ENCODE measurements around the gene WNT8A. TPM values are rescaled to one million over a fixed set of nuclear protein-coding genes. Genes with fewer than 3 reads are reported as not detected.

Gene WNT8A
- total RNA-seq, 3 donors from 2014 or later = not detected

GRCh38 chr5:138105709-138106108 is 21.9 kb downstream of the WNT8A start:
- TF ChIP-seq, protein P1, sequence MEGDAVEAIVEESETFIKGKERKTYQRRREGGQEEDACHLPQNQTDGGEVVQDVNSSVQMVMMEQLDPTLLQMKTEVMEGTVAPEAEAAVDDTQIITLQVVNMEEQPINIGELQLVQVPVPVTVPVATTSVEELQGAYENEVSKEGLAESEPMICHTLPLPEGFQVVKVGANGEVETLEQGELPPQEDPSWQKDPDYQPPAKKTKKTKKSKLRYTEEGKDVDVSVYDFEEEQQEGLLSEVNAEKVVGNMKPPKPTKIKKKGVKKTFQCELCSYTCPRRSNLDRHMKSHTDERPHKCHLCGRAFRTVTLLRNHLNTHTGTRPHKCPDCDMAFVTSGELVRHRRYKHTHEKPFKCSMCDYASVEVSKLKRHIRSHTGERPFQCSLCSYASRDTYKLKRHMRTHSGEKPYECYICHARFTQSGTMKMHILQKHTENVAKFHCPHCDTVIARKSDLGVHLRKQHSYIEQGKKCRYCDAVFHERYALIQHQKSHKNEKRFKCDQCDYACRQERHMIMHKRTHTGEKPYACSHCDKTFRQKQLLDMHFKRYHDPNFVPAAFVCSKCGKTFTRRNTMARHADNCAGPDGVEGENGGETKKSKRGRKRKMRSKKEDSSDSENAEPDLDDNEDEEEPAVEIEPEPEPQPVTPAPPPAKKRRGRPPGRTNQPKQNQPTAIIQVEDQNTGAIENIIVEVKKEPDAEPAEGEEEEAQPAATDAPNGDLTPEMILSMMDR (IDR thresholded peaks at IDR 0.05) = no peak
- Histone ChIP-seq H3K9me3 (no peaks in the 10 kb centered on the region), H3K4me3 (no peak overlapping the region), H3K36me3 (ENCODE audit: low read depth) (no peaks in the 10 kb centered on the region), H3K4me1 (ENCODE audit: low read depth) (no peaks in the 10 kb centered on the region)
- no peak for DNase-seq
- no peak for ATAC-seq
- intact Hi-C loops (cut with DNase I, micrococcal nuclease) = no loop called here

- H3K4me1 ChIP-seq (ENCODE audit: low read depth) = no peaks in the 10 kb centered on the region
- H3K36me3 ChIP-seq (ENCODE audit: low read depth) = no peaks in the 10 kb centered on the region
- intact Hi-C loops (cut with DNase I, micrococcal nuclease) = no loop called here
- TF ChIP-seq, protein P1 (IDR thresholded peaks at IDR 0.05) = no peak
- H3K9me3 ChIP-seq = no peaks in the 10 kb centered on the region
- H3K4me3 ChIP-seq = no peak overlapping the region
- ATAC-seq (no peak), DNase-seq (no peak)
Measured at GRCh38 chr5:138107213-138107612, 23.4 kb downstream of the WNT8A start.

DNA sequence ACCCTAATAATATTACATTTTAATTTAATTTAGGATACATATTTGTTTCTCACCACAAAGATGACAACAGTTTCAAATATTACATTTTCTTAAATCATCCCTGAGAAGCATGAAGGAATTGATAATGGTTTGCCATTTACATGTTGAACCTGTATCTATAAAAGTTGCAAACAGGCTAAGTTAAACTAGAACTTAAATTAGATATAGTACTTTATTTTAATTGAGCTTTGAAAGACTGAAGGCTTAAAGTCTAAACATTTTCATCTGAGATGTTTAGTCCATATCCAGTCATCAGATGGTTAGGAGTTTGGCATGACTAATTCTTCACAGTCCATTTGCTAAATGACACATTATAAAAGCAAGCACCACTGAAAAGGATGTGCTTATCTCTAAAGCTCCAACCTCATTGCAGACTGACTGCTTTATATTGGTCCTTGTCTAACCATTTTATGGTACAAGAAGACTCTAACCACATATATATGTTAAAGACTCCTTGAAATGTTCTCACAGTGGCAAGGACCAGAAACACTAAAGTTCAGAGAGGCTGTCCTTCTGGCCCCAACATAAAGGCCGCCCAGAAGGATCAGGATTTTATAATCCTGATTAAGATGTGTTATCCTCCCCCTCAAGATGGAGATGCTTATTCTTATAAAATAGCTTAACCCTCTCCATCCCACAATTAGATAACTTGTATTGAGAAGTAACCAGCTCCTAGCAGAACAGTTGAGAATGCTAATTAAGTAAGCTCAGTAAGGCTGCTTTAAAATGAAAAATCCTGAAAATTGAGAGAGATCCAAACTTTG is 25.8 kb downstream of the WNT8A start:
- DNase-seq (no peak), ATAC-seq (no peak)
- H3K4me3 ChIP-seq = no peak overlapping the region
- intact Hi-C loops (cut with DNase I, micrococcal nuclease) = no loop called here
- H3K4me1 ChIP-seq (ENCODE audit: low read depth) = no peaks in the 10 kb centered on the region
- H3K36me3 ChIP-seq (ENCODE audit: low read depth) = no peaks in the 10 kb centered on the region
- TF ChIP-seq, protein P1 (IDR thresholded peaks at IDR 0.05) = no peak
- no peaks in the 10 kb centered on the region for H3K9me3 ChIP-seq

DNA sequence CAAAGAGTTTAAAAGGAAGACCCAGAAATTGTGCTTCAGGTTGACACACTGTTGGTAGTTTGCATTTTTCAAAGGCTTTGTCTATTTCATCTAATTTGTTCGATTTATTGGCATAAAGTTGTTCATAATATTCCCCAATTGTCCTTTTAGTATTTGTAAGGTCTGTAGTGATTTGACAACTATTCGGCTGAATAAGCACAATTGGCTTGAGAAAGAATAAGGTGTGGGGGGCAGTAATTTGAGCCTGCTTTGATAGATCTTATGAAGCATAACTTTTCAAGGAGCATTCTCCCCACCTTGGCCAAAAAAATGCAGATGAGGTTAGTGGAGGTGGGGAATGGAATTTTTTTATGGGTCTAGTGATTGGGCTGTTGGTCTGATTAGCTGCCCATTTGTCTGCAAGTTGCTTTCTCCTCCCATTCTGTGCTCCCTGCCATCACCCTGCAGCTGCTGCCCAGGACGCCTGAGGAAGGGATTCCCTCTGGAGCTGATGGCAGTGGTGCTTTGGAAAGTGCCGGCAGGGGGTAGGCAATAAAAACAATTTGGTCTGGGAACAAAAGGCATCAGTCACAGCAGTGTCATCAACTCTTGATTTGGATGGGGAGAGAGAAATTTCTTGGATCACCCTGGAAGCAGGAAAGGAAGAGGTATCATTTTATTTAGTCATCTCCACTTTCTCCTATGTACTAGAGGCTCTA is 26.6 kb downstream of the WNT8A start:
- ATAC-seq (no peak), DNase-seq (no peak)
- intact Hi-C loops (cut with DNase I, micrococcal nuclease) = no loop called here
- Histone ChIP-seq H3K4me3 (no peak overlapping the region), H3K36me3 (ENCODE audit: low read depth) (no peaks in the 10 kb centered on the region), H3K4me1 (ENCODE audit: low read depth) (no peaks in the 10 kb centered on the region), H3K9me3 (no peaks in the 10 kb centered on the region)
- TF ChIP-seq, protein P1 (IDR thresholded peaks at IDR 0.05) = no peak

- Histone ChIP-seq H3K9me3 (no peaks in the 10 kb centered on the region), H3K4me3 (no peak overlapping the region), H3K36me3 (ENCODE audit: low read depth) (no peaks in the 10 kb centered on the region), H3K4me1 (ENCODE audit: low read depth) (no peaks in the 10 kb centered on the region)
- ATAC-seq (no peak), DNase-seq (no peak)
- TF ChIP-seq, protein P1 (IDR thresholded peaks at IDR 0.05) = no peak
- intact Hi-C loops (cut with DNase I, micrococcal nuclease) = no loop called here
Measured at GRCh38 chr5:138111181-138111580, 27.3 kb downstream of the WNT8A start.

Data from mucosa of descending colon (tissue), 3 donors.